Osteocyte (in vitro differentiated cells): ENCODE data around the gene MFSD6L. TPM values are rescaled to one million over a fixed set of nuclear protein-coding genes. Genes with fewer than 3 reads are reported as not detected.
A peak's percentile ranks its signal among the peaks of the same experiment; 100 is the strongest.

Source experiments
- DNase-seq: peaks from one replicate; pipeline ENCODE4 v3.0.0; 2021; ENCODE audit warnings: mixed read lengths; ENCODE audit not compliant: unreplicated experiment; ENCODE audit errors: extremely low spot score
- H3K27ac Mint-ChIP-seq: one replicate; pipeline ENCODE4 v1.8.0; 2021; ENCODE audit warnings: mild to moderate bottlenecking, mixed read lengths; ENCODE audit not compliant: unreplicated experiment
- H3K27me3 Mint-ChIP-seq: one replicate; pipeline ENCODE4 v1.8.0; 2021; ENCODE audit warnings: mixed read lengths; ENCODE audit not compliant: unreplicated experiment
- H3K36me3 Mint-ChIP-seq: one replicate; pipeline ENCODE4 v1.8.0; 2021; ENCODE audit warnings: mixed read lengths; ENCODE audit not compliant: unreplicated experiment
- H3K4me1 Mint-ChIP-seq: one replicate; pipeline ENCODE4 v1.8.0; 2021; ENCODE audit warnings: mixed read lengths; ENCODE audit not compliant: unreplicated experiment
- H3K4me3 Mint-ChIP-seq: one replicate; pipeline ENCODE4 v1.8.0; 2021; ENCODE audit warnings: mild to moderate bottlenecking, moderate library complexity, mixed read lengths; ENCODE audit not compliant: unreplicated experiment
- H3K9me3 Mint-ChIP-seq: one replicate; pipeline ENCODE4 v1.8.0; 2021; ENCODE audit warnings: mixed read lengths; ENCODE audit not compliant: unreplicated experiment
- total RNA-seq: library from RNA; stranded (reverse); gene quantifications from 2 replicates; pipeline ENCODE4 v1.2.1, GENCODE V29; 2021
- TF ChIP-seq, protein P1 (sequence below): fragments of 200-600 bp; sonication (generic); IDR thresholded peaks from 2 replicates; pipeline ENCODE4 v1.5.0; 2021; ENCODE audit warnings: antibody characterized with exemption, mild to moderate bottlenecking, moderate library complexity

MFSD6L gene
- total RNA-seq, 1 donor from 2014 or later, result not detected

DNA sequence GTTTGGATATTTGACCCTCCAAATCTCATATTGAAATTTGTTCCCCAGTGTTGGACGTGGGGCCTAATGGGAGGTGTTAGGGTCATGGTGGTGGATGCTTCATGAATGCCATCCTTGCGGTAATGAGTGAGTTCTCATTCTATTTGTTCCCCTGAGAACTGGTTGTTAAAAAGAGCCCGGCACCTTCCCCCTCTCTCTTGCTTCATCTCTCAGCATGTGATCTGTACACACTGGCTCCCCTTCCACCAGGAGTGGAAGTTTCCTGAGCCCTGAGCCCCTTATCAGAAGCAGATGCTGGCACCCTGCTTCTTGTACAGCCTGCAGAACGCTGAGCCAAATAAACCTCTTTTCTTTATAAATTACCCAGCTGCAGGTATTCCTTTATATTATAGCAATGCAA, 42.7 kb upstream of the MFSD6L start:
- H3K27ac Mint-ChIP-seq, result no peak overlapping the region
- no peak for DNase-seq
- TF ChIP-seq, protein P1, sequence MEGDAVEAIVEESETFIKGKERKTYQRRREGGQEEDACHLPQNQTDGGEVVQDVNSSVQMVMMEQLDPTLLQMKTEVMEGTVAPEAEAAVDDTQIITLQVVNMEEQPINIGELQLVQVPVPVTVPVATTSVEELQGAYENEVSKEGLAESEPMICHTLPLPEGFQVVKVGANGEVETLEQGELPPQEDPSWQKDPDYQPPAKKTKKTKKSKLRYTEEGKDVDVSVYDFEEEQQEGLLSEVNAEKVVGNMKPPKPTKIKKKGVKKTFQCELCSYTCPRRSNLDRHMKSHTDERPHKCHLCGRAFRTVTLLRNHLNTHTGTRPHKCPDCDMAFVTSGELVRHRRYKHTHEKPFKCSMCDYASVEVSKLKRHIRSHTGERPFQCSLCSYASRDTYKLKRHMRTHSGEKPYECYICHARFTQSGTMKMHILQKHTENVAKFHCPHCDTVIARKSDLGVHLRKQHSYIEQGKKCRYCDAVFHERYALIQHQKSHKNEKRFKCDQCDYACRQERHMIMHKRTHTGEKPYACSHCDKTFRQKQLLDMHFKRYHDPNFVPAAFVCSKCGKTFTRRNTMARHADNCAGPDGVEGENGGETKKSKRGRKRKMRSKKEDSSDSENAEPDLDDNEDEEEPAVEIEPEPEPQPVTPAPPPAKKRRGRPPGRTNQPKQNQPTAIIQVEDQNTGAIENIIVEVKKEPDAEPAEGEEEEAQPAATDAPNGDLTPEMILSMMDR, result no peak

DNA sequence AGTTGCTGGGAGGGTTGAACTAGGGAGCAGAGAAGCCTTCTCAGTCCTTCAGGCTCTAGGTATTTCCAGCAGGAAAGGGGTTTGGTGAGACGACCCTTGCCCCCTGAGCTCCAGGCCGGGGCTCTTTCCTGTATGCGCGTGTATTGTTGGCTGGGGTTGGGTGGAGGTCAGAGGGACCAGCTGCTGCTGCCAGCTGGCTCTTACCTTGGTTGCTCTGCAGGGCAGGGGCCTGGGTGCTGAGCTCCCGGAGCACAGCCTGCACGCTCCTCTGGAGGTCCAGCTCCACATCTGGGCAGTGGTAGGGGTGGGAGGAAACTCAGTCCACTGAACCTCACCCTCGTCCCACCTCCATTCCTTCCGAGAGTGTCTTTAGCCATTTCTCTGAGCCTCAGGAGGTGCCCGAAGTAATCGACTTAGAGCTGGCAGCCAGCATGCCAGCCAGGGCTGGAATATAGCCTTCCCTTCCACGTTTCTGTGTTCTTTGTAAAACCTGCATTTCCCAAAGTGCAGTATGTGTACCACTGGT, 40.3 kb upstream of the MFSD6L start:
- TF ChIP-seq, protein P1, result no peak
- DNase-seq, result peak; percentile 64
- H3K4me3 Mint-ChIP-seq, result no peak overlapping the region
- no peaks in the 10 kb centered on the region for H3K9me3 Mint-ChIP-seq
- H3K27ac Mint-ChIP-seq, result no peak overlapping the region
- peaks cover 14% of the 10 kb centered on the region for H3K27me3 Mint-ChIP-seq
- no peaks in the 10 kb centered on the region for H3K36me3 Mint-ChIP-seq
- H3K4me1 Mint-ChIP-seq, result no peaks in the 10 kb centered on the region

More for the DNA sequence above, 42.7 kb upstream of the MFSD6L start:
- Mint-ChIP-seq H3K36me3 (no peaks in the 10 kb centered on the region), H3K27me3 (peaks cover 8% of the 10 kb centered on the region), H3K9me3 (no peaks in the 10 kb centered on the region), H3K4me3 (no peak overlapping the region), H3K4me1 (no peaks in the 10 kb centered on the region)

DNA sequence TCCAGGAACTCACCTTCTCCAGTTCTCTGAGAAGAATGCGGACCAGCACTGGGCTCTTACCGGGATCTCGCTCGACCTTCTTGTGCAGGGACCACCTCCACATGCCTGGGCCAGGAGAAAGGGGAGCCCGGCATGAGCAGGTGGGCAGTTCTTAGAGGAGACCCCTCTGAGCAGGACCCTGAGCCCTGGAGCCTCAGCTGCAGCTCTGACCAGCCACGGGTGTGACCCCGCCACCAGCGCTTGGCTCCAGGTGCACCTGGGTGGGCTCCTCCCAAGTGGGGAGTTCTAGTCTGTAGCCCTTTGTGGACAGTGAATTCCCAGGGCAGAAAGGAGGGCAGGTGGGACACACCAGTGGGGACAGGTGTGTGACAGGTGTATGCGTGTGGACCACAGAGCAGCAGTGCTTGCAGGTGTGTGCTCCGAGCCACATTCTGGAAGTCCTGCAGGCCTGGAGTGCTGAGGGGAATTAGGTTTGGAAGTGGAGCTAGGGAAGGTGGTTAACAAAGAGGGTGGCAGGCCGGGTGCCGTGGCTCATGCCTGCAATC, 39.5 kb upstream of the MFSD6L start:
- no peak overlapping the region for H3K4me3 Mint-ChIP-seq
- peak; percentile 75 for DNase-seq
- H3K27ac Mint-ChIP-seq, result no peak overlapping the region
- no peaks in the 10 kb centered on the region for H3K4me1 Mint-ChIP-seq
- peaks cover 14% of the 10 kb centered on the region for H3K27me3 Mint-ChIP-seq
- no peaks in the 10 kb centered on the region for H3K36me3 Mint-ChIP-seq
- TF ChIP-seq, protein P1, result no peak
- H3K9me3 Mint-ChIP-seq, result no peaks in the 10 kb centered on the region

DNA sequence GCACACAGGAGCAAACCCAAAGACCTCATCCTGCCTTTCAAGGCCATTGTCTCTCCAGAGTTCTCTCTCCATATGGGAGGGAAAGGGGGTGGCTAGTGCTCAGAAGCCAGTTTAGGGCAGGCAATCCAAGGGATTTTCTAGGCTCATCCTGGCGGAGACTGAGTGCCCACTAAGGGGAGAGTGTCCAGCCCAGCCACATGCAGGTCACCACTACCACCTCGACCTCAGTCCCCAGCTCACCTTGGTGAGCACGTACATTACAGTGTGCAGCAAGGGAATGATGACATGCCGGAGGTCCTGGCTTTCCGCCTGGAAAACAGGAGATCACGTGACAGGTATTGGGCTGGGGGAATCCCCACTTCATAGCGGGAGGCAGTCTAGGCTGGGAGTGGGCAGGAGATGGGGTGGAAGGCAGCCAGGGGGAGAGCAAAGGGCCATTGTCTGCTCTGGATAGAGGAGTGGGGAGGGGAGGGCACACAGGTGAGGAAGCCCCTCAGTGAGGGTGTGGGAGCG, 38.5 kb upstream of the MFSD6L start:
- Mint-ChIP-seq H3K9me3 (no peaks in the 10 kb centered on the region), H3K27me3 (peaks cover 14% of the 10 kb centered on the region), H3K4me3 (no peak overlapping the region), H3K27ac (no peak overlapping the region), H3K4me1 (no peaks in the 10 kb centered on the region), H3K36me3 (no peaks in the 10 kb centered on the region)
- TF ChIP-seq, protein P1, result no peak
- peak; percentile 70 for DNase-seq

DNA sequence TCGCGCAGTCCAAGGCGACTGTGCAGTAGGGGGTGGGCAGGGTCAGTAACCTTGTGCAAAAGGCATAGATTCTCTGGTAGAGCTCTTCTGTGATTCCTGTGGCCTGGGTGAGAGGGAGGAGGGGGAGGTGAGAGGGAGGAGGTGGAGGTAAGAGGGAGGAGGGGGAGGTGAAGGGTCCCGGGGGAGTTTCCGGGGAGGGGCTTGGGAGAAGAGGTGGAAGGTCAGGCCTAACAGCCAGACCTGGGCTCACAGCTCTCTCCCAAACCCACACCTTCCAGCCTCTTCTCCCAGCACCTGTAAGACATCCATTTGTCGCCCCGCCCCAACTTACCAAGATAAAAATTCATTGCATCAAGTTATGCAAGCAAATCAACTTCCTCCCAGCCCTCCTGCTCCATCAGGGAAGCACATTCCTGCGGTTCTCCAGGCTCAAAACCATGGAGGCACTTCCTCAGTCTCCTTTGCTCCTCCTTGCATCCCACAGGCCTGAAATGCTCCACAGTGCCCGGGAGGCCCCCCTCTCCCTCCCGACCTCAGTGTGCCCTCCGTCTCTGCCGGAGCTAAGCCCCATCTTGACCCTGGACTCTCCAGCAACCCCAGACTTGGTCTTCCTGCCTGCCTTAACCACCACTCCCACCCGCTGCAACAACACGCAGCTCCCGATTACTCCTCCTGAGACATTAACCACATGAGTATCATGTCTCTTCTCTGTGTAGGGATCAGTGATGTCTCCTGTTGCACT, 37.8 kb upstream of the MFSD6L start:
- TF ChIP-seq, protein P1, result no peak
- DNase-seq, result peak; percentile 68
- no peak overlapping the region for H3K4me3 Mint-ChIP-seq
- H3K27me3 Mint-ChIP-seq, result peaks cover 14% of the 10 kb centered on the region
- no peaks in the 10 kb centered on the region for H3K9me3 Mint-ChIP-seq
- no peak overlapping the region for H3K27ac Mint-ChIP-seq
- H3K36me3 Mint-ChIP-seq, result no peaks in the 10 kb centered on the region
- no peaks in the 10 kb centered on the region for H3K4me1 Mint-ChIP-seq
